Gastroesophageal sphincter (tissue), 3 donors: ENCODE data around the gene RIOK2.

Experiments
- CTCF ChIP-seq, 4 experiments: fragments of 200-600 bp in 2 of 4; fragments of 450-650 bp in 2 of 4; sonication (generic) in 1 of 4; IDR thresholded peaks; one replicate each; pipeline ENCODE4 v1.5.1; 2017 to 2019; ENCODE audit warnings: antibody characterized with exemption in 4 of 4, mild to moderate bottlenecking in 2 of 4, moderate library complexity in 2 of 4
- POLR2A ChIP-seq, 2 donors: fragments of 450-650 bp; IDR thresholded peaks; one replicate each; pipeline ENCODE4 v1.6.1; 2017; ENCODE audit warnings: antibody characterized with exemption in 2 of 2, mild to moderate bottlenecking in 2 of 2, moderate library complexity in 1 of 2

- no peak for TF ChIP-seq CTCF (IDR thresholded peaks at IDR 0.05)
- no peak for TF ChIP-seq POLR2A (IDR thresholded peaks at IDR 0.05)
Observed at GRCh38 chr5:97150401-97150800, 32.6 kb downstream of the RIOK2 start.
